T-cell (primary cell): ENCODE results near the gene LZTFL1. TPM values are rescaled to one million over a fixed set of nuclear protein-coding genes. Genes with fewer than 3 reads are reported as not detected.

Source experiments
- ATAC-seq, 4 experiments: fragments of 200-7000 bp in 3 of 4; fragments of 150-1000 bp in 1 of 4; cut with Tn5 transposase; replicated peaks in 1 of 4; 1 replicate in 3 of 4; 2 replicates in 1 of 4; pipeline ENCODE4 v1.10.0; 2021; ENCODE audit warnings: moderate library complexity in 3 of 4, mild to moderate bottlenecking in 2 of 4, moderate number of reproducible peaks in 1 of 4
- CTCF ChIA-PET, 2 donors: fragments of 300-600 bp; sonication (Branson Sonifier 250); formaldehyde crosslinking; loops; one replicate each; lab custom pipeline; 2022; ENCODE audit warnings: antibody characterized with exemption in 2 of 2; lab: Charles Lee
- POLR2A ChIA-PET, 2 donors: fragments of 300-600 bp; sonication (Branson Sonifier 250); formaldehyde crosslinking; loops; one replicate each; lab custom pipeline; 2022; ENCODE audit warnings: antibody characterized with exemption in 2 of 2; lab: Charles Lee
- DNase-seq, 35 experiments: peaks; one replicate each; pipeline versions ENCODE4 v3.0.0 to v3.0.0-alpha.2; 2013 to 2023
- H3K27ac ChIP-seq: one replicate; pipeline ENCODE4 v1.5.1; 2013; ENCODE audit warnings: low read length
- H3K27me3 ChIP-seq, 2 experiments: replicated peaks in 1 of 2; 1 replicate in 1 of 2; 2 replicates in 1 of 2; pipeline versions ENCODE4 v1.6.1 to v1.7.0; 2013; ENCODE audit warnings: low read length in 1 of 2, mixed read lengths in 1 of 2; ENCODE audit not compliant: control insufficient read depth in 2 of 2, insufficient read depth in 2 of 2; ENCODE audit errors: extremely low read depth in 1 of 2
- H3K36me3 ChIP-seq, 2 donors: 1 replicate in 1 of 2; 2 replicates in 1 of 2; pipeline versions ENCODE4 v1.6.1 to v1.7.0; 2013; ENCODE audit warnings: low read length in 1 of 2; ENCODE audit not compliant: control insufficient read depth in 2 of 2, insufficient read depth in 1 of 2; ENCODE audit errors: extremely low read depth in 1 of 2
- H3K4me1 ChIP-seq, 2 experiments: 1 replicate in 1 of 2; 2 replicates in 1 of 2; pipeline versions ENCODE4 v1.6.1 to v1.7.0; 2013; ENCODE audit warnings: low read length in 2 of 2, mixed read lengths in 1 of 2; ENCODE audit not compliant: insufficient read depth in 2 of 2, control insufficient read depth in 1 of 2; ENCODE audit errors: extremely low read depth in 1 of 2
- H3K4me3 ChIP-seq, 2 donors: 1 replicate in 1 of 2; 2 replicates in 1 of 2; pipeline versions ENCODE4 v1.5.1 to v1.7.0; 2013; ENCODE audit warnings: mild to moderate bottlenecking in 2 of 2, low read length in 1 of 2, moderate library complexity in 1 of 2; ENCODE audit not compliant: control insufficient read depth in 1 of 2; ENCODE audit errors: extremely low read depth in 1 of 2
- H3K9me3 ChIP-seq: 2 replicates; pipeline ENCODE4 v1.7.0; 2013
- H3K27ac Mint-ChIP-seq, 2 donors: one replicate each; pipeline ENCODE4 v1.8.0; 2020 to 2021; ENCODE audit warnings: mild to moderate bottlenecking in 2 of 2, mixed read lengths in 2 of 2
- H3K27me3 Mint-ChIP-seq, 2 donors: one replicate each; pipeline ENCODE4 v1.8.0; 2021 to 2022; ENCODE audit warnings: mixed read lengths in 2 of 2
- H3K36me3 Mint-ChIP-seq: one replicate; pipeline ENCODE4 v1.8.0; 2021; ENCODE audit warnings: mixed read lengths
- H3K4me1 Mint-ChIP-seq, 3 donors: one replicate each; pipeline ENCODE4 v1.8.0; 2020 to 2022; ENCODE audit warnings: mixed read lengths in 3 of 3, mild to moderate bottlenecking in 1 of 3
- H3K4me3 Mint-ChIP-seq, 3 donors: one replicate each; pipeline ENCODE4 v1.8.0; 2020 to 2022; ENCODE audit warnings: mild to moderate bottlenecking in 3 of 3, mixed read lengths in 3 of 3, moderate library complexity in 3 of 3
- H3K9me3 Mint-ChIP-seq, 3 donors: one replicate each; pipeline ENCODE4 v1.8.0; 2020 to 2022; ENCODE audit warnings: mixed read lengths in 3 of 3
- WGBS: methylation state at CpG from one replicate; pipeline ENCODE4 v1.1.5; 2013; ENCODE audit warnings: missing lambda C conversion rate; ENCODE audit not compliant: insufficient coverage; 5-methylcytosine and 5-hydroxymethylcytosine counted together
- total RNA-seq, 35 experiments: library from RNA in 6 of 35; stranded (reverse) in 6 of 35; fragments of 120-200 nt in 1 of 35; gene quantifications; one replicate each; pipeline versions ENCODE4 v1.2.1 to v1.2.4 and lab custom pipeline; 2013 to 2026

The LZTFL1 gene
- total RNA-seq, 5 donors from 2014 or later (not counting 1 experiment from before 2014, with no cell fraction given): 8.5 to 12.0 (median 11.1) TPM

GRCh38 chr3:45790596-45790995, 51.3 kb downstream of the LZTFL1 start:
- peaks cover 23 to 33% of the 10 kb centered on the region in 2 donors for H3K27me3 Mint-ChIP-seq
- DNase-seq: no peak
- Histone ChIP-seq H3K36me3 (no peaks in the 10 kb centered on the region), H3K4me3 (no peak overlapping the region), H3K27me3 (peaks cover 2 to 22% of the 10 kb centered on the region in 2 experiments), H3K4me1 (peaks cover 0 to 3% of the 10 kb centered on the region in 2 experiments), H3K27ac (no peak overlapping the region), H3K9me3 (peaks cover 3% of the 10 kb centered on the region)
- ChIA-PET POLR2A (no interaction called here), CTCF (no interaction called here)
- ATAC-seq: no peak
- WGBS: 88% methylated on average over 2 of the region's 2 CpGs
- H3K9me3 Mint-ChIP-seq: peaks cover 5 to 12% (median 10%) of the 10 kb centered on the region in 3 donors
- peaks cover 5% of the 10 kb centered on the region for H3K36me3 Mint-ChIP-seq
- H3K4me1 Mint-ChIP-seq: peaks cover 4 to 7% (median 7%) of the 10 kb centered on the region in 3 donors
- no peak overlapping the region for H3K27ac Mint-ChIP-seq
- H3K4me3 Mint-ChIP-seq: no peak overlapping the region

- Histone ChIP-seq H3K27ac (no peak overlapping the region), H3K27me3 (peaks cover 0 to 19% of the 10 kb centered on the region in 2 experiments), H3K4me3 (no peak overlapping the region), H3K4me1 (no peaks in the 10 kb centered on the region), H3K36me3 (no peaks in the 10 kb centered on the region), H3K9me3 (peaks cover 3% of the 10 kb centered on the region)
- Mint-ChIP-seq H3K36me3 (peaks cover 5% of the 10 kb centered on the region), H3K27me3 (peaks cover 10 to 20% of the 10 kb centered on the region in 2 donors), H3K9me3 (peaks cover 5 to 20% (median 16%) of the 10 kb centered on the region in 3 donors), H3K4me3 (no peak overlapping the region), H3K4me1 (peaks cover 0 to 3% (median 0%) of the 10 kb centered on the region in 3 donors), H3K27ac (no peak overlapping the region)
- ChIA-PET CTCF (no interaction called here), POLR2A (no interaction called here)
- no CpG with 5 or more reads among the region's 4 CpGs for WGBS
- DNase-seq (no peak), ATAC-seq (no peak)
Measured at GRCh38 chr3:45789235-45789812, 52.6 kb downstream of the LZTFL1 start.

GRCh38 chr3:45787551-45787950, 54.4 kb downstream of the LZTFL1 start:
- DNase-seq: no peak
- Histone ChIP-seq H3K4me3 (no peak overlapping the region), H3K9me3 (peaks cover 3% of the 10 kb centered on the region), H3K36me3 (no peaks in the 10 kb centered on the region), H3K4me1 (no peaks in the 10 kb centered on the region), H3K27me3 (peaks cover 0 to 15% of the 10 kb centered on the region in 2 experiments), H3K27ac (no peak overlapping the region)
- Mint-ChIP-seq H3K4me1 (peaks cover 0 to 3% (median 0%) of the 10 kb centered on the region in 3 donors), H3K4me3 (no peak overlapping the region), H3K27ac (no peak overlapping the region), H3K9me3 (peaks cover 5 to 23% (median 18%) of the 10 kb centered on the region in 3 donors), H3K27me3 (peaks cover 0 to 10% of the 10 kb centered on the region in 2 donors), H3K36me3 (peaks cover 5% of the 10 kb centered on the region)
- POLR2A ChIA-PET: no interaction called here
- WGBS: no CpG with 5 or more reads among the region's 2 CpGs
- CTCF ChIA-PET: interaction anchor here in 1 of 2 donors (0.7 kb wide), 1 partner anchor 452 kb away, joined by 5 read pairs; no protein-coding TSS in a partner anchor
- no peak for ATAC-seq

GRCh38 chr3:45786801-45787495, 55.0 kb downstream of the LZTFL1 start:
- POLR2A ChIA-PET: no interaction called here
- H3K4me3 Mint-ChIP-seq: no peak overlapping the region

GRCh38 chr3:45785605-45786150, 56.2 kb downstream of the LZTFL1 start:
- H3K36me3 Mint-ChIP-seq: peaks cover 5% of the 10 kb centered on the region
- H3K27ac Mint-ChIP-seq: no peak overlapping the region
- Histone ChIP-seq H3K4me3 (no peak overlapping the region), H3K9me3 (peaks cover 3% of the 10 kb centered on the region), H3K36me3 (no peaks in the 10 kb centered on the region), H3K4me1 (no peaks in the 10 kb centered on the region), H3K27ac (no peak overlapping the region), H3K27me3 (peaks cover 0 to 9% of the 10 kb centered on the region in 2 experiments)
- no peak overlapping the region for H3K4me3 Mint-ChIP-seq
- no peaks in the 10 kb centered on the region for H3K4me1 Mint-ChIP-seq
- H3K9me3 Mint-ChIP-seq: peaks cover 3 to 23% (median 18%) of the 10 kb centered on the region in 3 donors
- DNase-seq: no peak
- ATAC-seq: no peak
- peaks cover 0 to 7% of the 10 kb centered on the region in 2 donors for H3K27me3 Mint-ChIP-seq
- ChIA-PET POLR2A (no interaction called here), CTCF (no interaction called here)
- WGBS: no CpG with 5 or more reads among the region's 3 CpGs

More at GRCh38 chr3:45786801-45787495, 55.0 kb downstream of the LZTFL1 start:
- peaks cover 0 to 3% (median 0%) of the 10 kb centered on the region in 3 donors for H3K4me1 Mint-ChIP-seq
- 73% methylated on average over 2 of the region's 4 CpGs for WGBS
- no peaks in the 10 kb centered on the region for H3K36me3 ChIP-seq
- peaks cover 0 to 10% of the 10 kb centered on the region in 2 donors for H3K27me3 Mint-ChIP-seq
- H3K4me1 ChIP-seq: no peaks in the 10 kb centered on the region
- peaks cover 3% of the 10 kb centered on the region for H3K9me3 ChIP-seq
- H3K27me3 ChIP-seq: peaks cover 0 to 10% of the 10 kb centered on the region in 2 experiments
- no peak overlapping the region for H3K4me3 ChIP-seq
- H3K9me3 Mint-ChIP-seq: peaks cover 5 to 23% (median 18%) of the 10 kb centered on the region in 3 donors
- DNase-seq: no peak
- ATAC-seq: no peak
- peaks cover 5% of the 10 kb centered on the region for H3K36me3 Mint-ChIP-seq
- H3K27ac Mint-ChIP-seq: peak overlapping the region in 1 of 2 donors; percentile 3
- CTCF ChIA-PET: no interaction called here
- no peak overlapping the region for H3K27ac ChIP-seq

- no peaks in the 10 kb centered on the region for H3K27me3 Mint-ChIP-seq
- H3K27me3 ChIP-seq: peaks cover 0 to 9% of the 10 kb centered on the region in 2 experiments
- no peak overlapping the region for H3K27ac Mint-ChIP-seq
- H3K9me3 Mint-ChIP-seq: peaks cover 0 to 12% (median 9%) of the 10 kb centered on the region in 3 donors
- no peaks in the 10 kb centered on the region for H3K36me3 ChIP-seq
- no peaks in the 10 kb centered on the region for H3K4me1 Mint-ChIP-seq
- POLR2A ChIA-PET: no interaction called here
- H3K36me3 Mint-ChIP-seq: no peaks in the 10 kb centered on the region
- no peak overlapping the region for H3K4me3 ChIP-seq
- CTCF ChIA-PET: no interaction called here
- H3K9me3 ChIP-seq: no peaks in the 10 kb centered on the region
- DNase-seq (no peak), ATAC-seq (no peak)
- no CpG with 5 or more reads among the region's 3 CpGs for WGBS
- H3K27ac ChIP-seq: no peak overlapping the region
- no peak overlapping the region for H3K4me3 Mint-ChIP-seq
- H3K4me1 ChIP-seq: no peaks in the 10 kb centered on the region
Measured at GRCh38 chr3:45783667-45784066, 58.3 kb downstream of the LZTFL1 start.
